GM21723 (cell line): ENCODE measurements around the gene LRCH1.

Experiments used
- ATAC-seq: cut with Tn5 transposase; IDR thresholded peaks from one replicate; pipeline ENCODE4 v1.9.1; 2021; ENCODE audit warnings: mild to moderate bottlenecking, moderate library complexity; ENCODE audit not compliant: unreplicated experiment

LRCH1 gene

DNA sequence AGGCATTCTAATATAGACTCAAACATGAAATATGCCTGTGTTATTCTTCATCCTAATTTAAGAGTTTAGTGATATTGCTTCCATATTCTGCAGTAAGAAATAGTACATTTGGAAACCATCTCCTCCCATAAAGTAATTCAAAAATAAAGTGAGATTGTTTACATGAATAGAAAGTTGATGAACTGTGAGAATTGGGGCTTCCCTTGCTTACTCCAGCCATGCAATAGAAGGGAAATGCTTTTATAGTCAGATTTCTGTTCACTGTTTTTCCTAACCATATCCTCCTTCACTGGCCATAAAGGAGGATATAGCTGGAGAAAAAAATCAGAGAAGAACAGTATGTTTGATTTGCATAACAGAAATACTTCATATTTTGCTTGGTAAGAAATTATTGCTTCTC lies 7.8 kb downstream of the LRCH1 start:
- ATAC-seq: no peak

DNA sequence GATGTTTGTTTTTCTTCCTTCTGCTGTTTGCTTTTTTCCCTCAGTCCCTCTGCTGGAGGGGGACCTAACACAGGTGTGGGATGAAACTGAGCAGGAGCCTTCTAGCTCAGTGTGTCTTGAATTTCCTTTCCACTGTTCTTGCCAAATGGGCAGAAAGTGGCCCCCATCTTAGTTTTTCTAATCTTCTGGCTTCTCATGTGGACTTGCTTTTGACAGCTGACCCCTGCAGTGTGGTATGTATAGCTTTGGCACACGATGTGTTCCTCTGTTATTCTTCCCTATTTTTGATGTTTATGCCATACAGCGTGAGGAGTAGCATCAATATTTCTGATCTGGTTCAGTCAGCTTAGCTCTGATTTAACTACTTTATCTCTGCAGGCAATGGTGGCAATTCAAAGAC lies 8.3 kb downstream of the LRCH1 start:
- ATAC-seq: no peak

DNA sequence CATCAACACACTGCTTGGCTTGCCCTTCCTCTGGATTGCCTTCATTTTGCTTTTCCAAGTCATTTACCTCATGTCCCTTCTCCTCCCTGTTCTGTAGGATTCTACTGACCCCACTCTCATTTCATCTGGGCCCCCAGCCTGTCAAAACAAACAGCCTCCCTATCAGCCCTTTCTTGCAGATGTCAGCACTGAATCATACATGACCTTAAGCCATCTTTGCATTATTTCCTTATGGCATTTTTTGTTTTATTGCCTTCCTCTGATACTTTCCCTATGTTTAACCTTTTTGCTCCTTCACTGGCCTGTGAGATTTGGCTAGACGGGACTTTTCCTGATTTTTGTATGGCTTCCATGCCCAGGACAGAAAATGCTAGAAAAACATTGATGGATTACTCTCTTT lies 8.7 kb downstream of the LRCH1 start:
- ATAC-seq: no peak

DNA sequence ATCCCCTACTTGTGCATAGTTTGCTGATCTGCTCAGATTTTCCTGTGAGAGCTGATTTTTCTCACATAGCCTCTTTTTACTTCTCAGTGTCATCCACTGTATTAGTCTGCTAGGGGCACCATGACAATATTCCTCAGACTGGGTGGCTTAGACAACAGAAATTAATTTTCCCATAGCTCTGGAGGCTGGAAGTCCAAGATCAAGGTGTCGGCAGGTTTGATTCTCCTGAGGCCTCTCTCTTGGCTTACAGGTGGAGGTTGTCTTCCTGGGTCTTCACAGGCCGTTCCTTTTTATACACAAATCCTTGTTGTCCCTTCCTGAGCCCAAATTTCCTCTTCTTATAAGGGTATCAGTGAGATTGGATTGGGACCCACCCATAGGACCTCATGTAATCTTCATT lies 9.2 kb downstream of the LRCH1 start:
- no peak for ATAC-seq

DNA sequence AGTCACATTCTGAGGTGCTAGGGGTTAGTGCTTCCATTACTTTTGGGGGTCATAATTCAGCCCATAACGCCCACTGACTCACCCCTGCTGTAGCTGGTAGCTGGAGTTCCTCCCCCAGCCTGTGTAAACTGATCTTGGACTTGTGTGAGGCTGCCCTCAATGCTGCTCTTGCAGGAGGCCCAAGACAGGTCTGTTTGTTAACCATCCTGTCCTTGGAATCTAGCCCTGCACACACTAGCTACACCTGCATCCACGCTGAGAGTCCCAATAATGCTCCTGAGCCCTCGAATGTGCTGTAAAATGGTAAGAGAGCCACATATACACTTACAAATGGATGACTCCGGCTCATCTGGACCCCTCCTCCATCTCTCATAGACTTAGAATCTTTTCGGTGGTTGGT lies 9.6 kb downstream of the LRCH1 start:
- no peak for ATAC-seq

DNA sequence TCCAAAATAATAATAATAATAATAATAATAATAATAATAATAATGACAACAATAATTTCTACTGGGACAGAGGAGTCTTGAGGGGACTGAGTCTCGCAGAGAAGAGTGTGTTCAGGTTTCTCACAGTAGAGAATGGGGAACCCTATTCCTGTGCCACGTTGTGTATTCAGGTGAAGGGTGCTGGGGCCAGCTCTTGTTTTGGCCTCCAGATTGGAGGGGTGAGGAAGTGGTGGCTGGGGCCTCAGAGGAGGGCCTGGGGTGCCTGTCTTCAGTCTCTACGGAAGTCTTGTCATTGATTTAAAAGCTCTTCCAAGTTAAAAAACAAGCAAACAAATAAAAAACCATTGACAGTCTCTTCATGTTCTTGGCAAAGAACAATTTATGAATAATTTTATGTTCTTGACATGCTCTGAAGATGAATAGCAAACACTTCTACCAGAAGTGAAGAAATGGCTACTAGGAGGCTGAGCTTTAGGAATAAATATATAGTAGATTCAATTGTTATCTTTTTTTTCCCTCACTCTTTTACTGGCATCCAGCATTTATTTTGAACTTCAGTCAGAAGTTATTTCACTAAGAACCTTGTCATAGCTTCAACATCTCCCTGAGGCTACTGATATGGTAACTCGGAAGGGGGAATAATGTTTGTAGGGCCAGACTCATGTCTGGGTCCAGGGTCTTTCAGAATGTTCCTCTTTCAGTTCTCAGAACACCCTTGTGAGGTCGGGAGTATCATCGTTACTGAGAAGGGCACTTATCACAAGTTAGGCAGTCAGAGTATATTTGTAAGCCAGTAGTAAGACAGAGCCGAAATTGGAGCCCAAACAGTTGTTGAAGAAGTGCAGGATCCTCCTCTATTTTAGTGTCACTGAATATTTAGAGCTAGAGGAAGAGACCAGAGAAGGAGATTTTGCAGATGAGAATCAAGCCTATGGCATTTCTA lies 13.1 kb downstream of the LRCH1 start:
- ATAC-seq: peak; percentile 68

DNA sequence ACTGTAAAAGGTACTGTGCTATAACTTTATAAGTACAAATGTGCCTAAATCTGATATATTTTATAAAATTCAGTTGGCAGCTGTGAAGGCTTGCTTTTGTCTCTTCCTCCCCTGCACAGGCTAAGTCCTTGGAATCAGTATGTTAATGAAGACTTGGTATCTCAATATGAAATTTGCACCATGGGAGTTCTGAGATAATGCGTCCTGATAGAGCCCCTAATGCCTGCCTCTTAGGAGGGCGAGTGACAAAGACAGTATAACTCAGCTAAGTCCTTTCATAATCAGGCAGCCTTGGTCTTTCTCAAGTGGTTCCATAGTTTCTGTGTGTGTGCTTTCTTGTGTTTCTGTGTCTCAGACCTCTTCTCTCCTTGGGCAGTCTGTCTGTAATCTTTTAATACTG lies 14.7 kb downstream of the LRCH1 start:
- ATAC-seq: no peak

DNA sequence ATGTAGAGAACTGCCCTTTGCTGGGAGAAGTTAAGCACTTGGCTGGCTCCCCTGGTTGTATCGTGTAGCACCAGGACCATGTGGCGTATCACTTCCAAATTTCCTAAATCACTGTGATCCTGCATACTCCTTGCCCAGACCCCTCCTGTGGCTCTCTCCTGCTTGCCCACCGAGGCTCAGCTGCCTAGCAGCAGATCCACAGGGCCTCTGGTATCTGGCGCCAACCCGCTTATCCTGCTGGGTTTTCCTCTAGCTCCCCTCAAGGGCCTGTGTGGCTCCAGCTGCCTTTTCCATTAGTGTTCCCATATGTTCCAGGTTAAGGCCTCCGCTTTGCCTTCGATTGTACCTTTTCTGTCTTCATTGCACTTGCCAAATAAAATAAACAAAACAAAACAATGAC lies 16.5 kb downstream of the LRCH1 start:
- ATAC-seq: no peak

DNA sequence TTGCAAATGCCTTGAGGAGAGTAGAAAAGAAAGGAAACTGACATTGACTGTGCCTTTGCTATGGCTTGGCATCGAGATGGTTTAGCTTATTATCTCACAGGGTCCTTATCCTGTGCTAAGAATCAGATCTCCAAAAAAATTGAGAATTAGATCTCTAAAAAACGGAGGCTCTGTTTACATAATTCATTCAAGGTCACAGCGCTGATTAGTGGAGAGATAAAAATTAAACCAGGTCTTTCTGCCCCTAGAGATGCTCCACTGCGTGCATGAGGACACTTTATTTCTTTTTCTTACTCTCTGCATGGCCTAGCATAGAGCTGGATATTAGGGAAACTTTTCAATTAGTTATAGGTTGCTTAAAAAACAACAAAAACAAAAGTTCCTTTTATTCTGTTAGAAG lies 17.3 kb downstream of the LRCH1 start:
- ATAC-seq: no peak

DNA sequence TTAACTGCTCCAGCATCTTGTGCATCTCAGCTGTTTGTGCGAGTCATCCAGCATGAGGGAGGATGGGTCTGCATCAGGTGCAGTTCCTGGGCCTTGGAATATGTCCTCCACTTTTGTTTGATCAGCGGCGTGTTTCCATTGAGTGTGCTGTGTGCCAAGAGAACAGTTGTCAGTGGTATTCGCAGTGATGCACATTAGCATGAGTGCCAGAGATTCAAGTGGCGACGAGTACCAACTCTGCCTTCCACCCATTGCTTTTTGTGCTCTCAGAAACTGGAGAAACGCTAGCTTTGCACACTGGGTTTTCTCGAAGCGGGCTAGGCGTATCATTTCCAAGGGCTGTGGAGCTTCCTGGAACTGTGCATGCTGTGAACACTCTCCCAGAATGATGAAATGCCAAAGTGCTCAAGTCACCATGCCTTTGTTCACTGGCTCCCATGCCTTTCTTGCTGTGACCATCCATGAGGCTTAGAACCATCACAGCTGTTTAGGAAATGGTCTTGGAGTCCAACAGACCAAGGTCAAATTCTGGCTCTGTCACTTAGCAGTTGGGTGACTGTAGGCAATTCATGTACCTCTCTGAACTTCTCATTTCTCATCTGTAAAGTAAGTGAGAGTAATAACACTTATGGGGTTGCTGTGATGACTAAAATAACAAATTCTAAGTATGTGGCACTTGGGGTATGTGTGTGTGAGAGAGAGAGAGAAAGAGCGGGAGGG lies 18.4 kb downstream of the LRCH1 start:
- peak; percentile 61 for ATAC-seq

DNA sequence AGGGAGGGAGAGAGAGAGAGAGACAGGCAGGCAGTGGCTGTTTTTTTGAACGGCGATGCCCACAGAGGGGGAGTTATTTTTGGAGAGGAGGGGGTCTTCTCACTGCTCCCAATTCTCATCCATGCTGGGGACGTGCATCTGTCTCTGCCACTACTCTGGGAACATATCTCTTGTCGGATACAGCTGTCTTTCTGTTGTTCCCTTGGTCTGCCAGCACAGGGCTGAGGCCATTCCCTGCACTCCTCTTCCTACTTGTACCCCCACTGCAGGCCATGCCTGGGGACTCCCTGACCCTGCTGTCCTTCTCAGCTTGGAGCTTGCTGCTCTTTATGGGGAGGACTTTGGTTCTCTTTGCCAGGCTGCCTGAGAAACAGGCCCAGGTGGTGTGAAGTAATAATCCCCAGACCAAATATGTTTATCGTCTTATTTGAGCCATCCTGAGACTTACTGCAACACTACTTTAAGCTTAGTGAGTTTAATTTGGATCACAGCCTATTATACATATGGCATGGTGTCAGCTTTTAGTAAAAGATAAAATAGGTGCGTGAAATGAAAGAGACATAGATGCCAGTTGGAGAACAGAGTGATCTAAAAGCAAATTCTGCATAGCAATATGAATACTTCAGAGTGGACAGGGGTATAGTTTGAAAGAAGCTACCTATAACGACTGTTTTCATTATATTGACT lies 19.1 kb downstream of the LRCH1 start:
- no peak for ATAC-seq

DNA sequence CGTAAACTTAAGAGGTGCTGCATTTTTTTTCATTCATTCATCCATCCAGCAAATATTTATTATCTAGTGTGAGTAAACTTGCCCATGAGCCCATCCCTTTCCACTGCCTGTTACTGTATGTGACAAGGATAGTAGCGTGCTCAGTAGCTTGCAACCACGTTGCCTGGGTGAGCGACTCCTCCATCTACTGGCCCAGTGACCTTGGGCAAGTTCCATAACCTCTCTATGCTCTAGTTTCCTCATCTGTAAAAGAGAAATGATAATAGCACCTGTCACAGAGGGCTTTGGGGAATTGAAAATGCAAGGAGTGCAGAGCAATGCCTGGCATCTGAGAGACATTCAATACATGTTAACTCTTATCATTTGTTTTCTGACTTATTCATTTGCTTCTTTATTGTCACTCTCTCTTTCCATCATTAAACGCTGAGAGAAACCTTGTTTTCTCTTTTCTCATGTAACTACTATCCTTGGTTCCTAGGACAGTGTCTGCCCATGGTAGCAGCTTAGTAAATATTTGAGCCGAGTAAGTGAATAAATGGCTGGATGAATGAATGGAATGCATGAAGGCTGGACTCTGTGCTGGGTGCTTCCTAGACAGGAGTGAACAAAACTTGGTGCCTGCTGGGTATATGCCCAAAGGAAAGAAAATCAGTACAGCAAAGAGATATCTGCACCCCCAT lies 19.9 kb downstream of the LRCH1 start:
- ATAC-seq: peak; percentile 45

DNA sequence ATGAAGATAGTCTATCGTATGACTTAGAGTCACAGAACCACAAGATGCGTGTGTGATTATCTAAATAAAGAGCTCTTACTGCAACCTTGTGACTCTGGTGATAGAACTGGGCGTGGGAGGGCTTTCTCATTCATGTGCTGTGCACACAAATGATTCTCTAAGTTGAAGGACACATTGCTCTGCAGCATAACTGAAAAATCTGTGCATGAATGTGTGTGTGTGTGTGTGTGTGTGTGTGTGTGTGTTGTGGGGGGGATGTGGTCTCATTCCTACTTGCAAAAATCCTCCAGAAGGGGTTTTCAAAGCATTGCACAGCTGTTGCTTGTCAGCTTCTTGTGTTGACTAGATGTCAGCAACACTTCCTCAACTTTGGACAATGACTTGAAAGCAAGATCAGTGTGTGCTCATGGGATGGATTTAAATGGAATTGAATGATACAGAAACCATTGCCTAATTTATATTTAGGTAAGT lies 22.4 kb downstream of the LRCH1 start:
- ATAC-seq: peak; percentile 33

DNA sequence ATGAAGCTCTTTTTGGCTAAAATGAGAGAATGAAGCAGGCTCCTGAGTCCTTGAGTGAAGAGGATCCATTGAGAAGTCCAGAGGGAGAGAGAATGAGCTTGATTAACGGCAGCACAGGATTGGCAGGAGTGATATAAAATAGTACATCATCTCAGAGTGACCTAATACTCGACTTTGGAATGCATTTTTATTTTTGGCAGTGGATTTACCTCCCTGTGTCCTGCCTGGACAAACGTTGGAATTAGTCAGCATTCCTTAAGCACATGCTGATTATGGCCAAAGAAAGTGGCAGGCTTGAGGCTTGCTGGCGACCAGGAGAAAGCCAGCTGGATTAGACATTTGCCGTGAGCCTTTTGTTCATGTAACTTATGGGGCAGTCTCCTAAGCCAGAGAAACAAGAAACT lies 22.9 kb downstream of the LRCH1 start:
- no peak for ATAC-seq

DNA sequence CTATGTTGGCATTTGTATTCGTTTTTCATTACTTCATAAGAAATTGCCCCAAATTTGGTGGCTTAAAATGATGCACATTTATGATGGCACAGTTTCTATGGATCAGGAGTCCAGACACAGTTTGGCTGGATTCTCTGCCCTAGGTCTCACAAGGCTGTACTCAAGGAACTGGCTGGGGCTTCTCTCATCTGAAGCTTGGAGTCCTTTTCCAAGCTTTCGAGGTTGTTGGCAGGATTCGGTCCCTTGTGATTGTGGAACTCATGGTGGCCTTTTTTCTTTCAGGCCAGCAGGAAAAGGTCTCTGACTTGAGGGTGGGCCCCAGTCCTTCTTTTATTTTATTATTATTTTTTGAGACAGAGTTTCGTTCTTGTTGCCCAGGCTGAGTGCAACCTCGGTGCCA lies 23.8 kb downstream of the LRCH1 start:
- no peak for ATAC-seq

DNA sequence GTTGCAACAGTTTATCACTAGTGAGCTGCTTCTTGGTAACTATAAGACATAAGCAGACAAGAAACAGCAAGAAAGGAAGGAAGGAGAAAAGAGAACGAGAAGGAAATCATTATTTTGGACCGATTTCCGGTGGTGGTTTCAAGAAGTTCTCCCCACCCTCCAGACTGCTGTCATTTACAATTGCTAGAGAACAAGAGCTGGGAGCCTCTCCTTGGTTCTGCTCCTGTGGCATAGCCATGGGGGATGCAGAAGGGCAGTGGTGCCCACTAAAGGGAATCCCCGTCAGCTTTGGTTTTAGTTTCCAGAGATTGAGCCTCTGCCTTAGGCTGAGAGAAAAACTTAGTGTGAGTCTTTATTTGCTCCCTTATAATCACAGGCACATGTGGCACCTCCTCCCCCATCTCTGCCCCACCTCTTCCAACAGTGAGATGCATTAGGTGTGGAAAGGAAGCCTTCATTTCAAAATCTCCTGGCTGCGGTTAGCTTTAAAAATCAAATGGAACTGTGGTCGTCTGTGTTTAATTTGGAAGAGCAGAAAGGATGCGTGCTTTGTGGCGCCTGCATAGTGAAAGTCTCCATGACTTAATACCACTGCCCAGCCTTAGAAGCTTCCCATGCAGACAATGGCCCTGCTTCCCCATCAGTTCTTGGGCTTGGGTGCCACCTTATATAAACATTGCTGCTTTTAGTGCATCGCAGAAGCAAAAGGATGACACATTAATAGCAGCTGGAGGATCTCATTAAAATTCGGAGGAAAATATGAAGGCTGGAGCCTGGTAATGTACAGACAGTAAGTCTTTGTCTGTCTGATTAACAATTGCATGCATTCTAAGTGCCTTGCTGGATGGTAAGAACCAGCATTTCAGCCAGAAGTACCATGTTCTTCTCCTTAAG lies 25.0 kb downstream of the LRCH1 start:
- peak; percentile 23 for ATAC-seq

DNA sequence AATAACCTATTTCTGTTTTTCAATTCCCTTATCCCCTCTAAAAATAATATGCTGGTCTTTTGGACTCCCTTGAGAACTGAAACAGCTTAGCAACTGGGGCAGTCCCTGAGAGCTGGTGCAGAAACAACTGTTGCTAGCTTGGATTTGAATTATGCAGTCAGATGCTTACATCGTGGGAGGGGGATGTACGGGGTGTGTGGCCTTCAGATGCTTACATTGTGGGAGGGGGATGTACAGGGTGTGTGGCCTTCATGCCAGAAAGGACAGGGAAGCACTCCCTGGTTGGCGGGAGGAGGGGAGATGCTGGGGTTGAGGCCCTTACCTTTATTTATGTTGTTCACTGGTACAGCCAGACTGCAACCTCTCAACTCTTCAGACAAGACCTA lies 25.6 kb downstream of the LRCH1 start:
- peak; percentile 62 for ATAC-seq

DNA sequence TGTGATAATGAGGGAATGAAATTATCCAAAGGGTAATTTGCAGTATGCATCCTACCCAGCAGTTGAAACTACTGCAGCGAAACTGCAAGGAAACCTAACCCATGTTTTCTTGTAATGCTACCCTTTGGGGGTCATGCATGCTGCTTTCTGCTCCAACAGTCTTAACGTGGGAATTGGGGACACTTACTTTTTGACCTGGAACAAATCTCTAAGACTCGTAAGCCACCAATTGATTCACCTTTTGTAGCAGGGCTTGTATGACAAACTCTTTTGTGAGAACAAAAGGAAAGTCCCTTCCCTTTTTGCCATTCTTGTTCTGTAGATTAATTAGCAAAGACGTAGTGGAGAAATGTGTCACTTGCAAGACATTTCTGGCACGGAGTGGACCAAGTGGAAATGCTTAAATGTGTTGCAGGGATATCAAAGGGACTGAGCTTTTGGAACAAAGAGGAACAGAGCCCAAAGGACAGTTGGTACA lies 27.4 kb downstream of the LRCH1 start:
- ATAC-seq: no peak

DNA sequence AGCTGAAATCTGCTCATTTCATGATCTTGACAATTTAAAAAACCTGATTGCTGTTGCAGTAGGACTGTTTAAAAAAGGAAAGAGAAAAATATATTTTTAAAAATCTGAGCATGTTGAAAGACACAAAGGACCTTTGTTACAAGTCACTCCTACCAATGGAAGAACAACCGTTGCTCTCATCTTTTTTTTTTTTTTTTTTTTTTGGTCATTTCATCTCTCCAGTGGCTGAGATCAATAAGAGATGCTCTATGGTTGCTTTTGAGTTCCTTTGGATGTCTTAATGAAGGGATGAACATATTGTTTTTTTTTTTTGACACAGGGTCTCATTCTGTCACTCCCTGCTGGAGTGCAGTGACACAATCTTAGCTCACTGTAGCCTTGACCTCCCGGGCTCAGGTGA lies 29.2 kb downstream of the LRCH1 start:
- no peak for ATAC-seq
